Measurements from ENCODE around the gene DNAAF1.

DNA sequence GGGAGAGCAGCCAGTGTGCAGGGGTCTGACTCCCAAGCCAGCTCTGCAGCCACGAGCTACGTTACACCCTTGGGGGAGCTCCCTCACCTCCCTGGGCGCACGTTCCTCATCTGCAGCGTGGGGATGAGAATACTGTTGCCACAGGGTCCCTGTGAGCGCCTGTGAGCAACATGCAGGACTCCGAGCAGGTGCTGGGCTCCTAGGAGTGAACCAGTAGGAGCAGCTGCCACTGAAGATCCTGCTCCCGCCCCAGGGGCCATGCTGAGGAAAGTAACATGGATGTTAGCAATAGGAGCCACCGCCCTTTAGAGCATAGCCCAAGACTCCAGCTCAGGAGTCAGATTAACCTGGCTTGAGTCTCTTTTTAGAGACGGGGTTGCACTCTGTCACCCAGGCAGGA, 15.9 kb downstream of the DNAAF1 start:
- TF ChIP-seq REST (IDR thresholded peaks at IDR 0.05; ENCODE audit: low read depth) (no peak), NFIC (IDR thresholded peaks at IDR 0.05) (no peak), CEBPB (IDR thresholded peaks at IDR 0.05) (no peak), TAF1 (IDR thresholded peaks at IDR 0.05; ENCODE audit: low read depth) (no peak), EP300 (IDR thresholded peaks at IDR 0.05; ENCODE audit: borderline replicate concordance) (no peak), FOXM1 (IDR thresholded peaks at IDR 0.05; ENCODE audit: borderline replicate concordance, low read depth) (no peak), RAD21 (IDR thresholded peaks at IDR 0.05; ENCODE audit: low read depth) (no peak), EGR1 (IDR thresholded peaks at IDR 0.05) (no peak), TEAD4 (IDR thresholded peaks at IDR 0.05) (no peak), CREB1 (IDR thresholded peaks at IDR 0.05; ENCODE audit: low read depth) (no peak), TCF12 (IDR thresholded peaks at IDR 0.05; ENCODE audit: low read depth) (no peak), USF1 (IDR thresholded peaks at IDR 0.05) (no peak)
- TF ChIP-seq, protein P1, sequence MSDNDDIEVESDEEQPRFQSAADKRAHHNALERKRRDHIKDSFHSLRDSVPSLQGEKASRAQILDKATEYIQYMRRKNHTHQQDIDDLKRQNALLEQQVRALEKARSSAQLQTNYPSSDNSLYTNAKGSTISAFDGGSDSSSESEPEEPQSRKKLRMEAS (IDR thresholded peaks at IDR 0.05): no peak
